GM18502 (cell line): ENCODE measurements around the gene NECTIN2.

Experiments used
- ATAC-seq: cut with Tn5 transposase; IDR thresholded peaks from one replicate; pipeline ENCODE4 v1.9.1; 2021; ENCODE audit warnings: mild to moderate bottlenecking; ENCODE audit not compliant: unreplicated experiment, poor library complexity

NECTIN2 gene

GRCh38 chr19:44845612-44846454, at the start of gene NECTIN2:
Gene NECTIN2, plus strand, starts transcription at chr19:44846297. Its CDS starts 229 bp downstream, at chr19:44846526.
- ATAC-seq, result peak; percentile 45

DNA sequence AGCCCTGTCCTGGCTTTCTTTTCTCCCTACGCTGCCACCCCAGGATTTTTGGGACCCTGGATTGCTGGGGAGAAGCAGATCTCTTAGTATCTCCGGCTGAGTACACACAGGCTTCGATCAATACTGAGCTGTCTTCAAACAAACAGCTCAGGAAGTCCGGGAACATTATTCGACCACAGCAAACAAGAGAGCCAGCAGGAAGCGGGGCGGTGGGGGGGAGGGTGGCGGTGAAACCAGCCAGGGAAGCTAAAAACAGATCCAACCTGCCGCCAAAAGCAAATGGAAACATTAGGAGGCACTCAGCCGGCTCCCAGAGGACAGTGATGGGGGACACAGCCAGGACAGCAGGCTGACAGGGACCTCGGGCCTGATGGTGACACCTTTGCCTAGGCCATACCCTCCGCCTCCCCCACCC, 49.4 kb upstream of the NECTIN2 start:
- ATAC-seq, result no peak

- ATAC-seq, result no peak
These were observed 46.3 kb upstream of the NECTIN2 start for GRCh38 chr19:44799627-44800346.

GRCh38 chr19:44800461-44800860, 45.6 kb upstream of the NECTIN2 start:
- no peak for ATAC-seq

DNA sequence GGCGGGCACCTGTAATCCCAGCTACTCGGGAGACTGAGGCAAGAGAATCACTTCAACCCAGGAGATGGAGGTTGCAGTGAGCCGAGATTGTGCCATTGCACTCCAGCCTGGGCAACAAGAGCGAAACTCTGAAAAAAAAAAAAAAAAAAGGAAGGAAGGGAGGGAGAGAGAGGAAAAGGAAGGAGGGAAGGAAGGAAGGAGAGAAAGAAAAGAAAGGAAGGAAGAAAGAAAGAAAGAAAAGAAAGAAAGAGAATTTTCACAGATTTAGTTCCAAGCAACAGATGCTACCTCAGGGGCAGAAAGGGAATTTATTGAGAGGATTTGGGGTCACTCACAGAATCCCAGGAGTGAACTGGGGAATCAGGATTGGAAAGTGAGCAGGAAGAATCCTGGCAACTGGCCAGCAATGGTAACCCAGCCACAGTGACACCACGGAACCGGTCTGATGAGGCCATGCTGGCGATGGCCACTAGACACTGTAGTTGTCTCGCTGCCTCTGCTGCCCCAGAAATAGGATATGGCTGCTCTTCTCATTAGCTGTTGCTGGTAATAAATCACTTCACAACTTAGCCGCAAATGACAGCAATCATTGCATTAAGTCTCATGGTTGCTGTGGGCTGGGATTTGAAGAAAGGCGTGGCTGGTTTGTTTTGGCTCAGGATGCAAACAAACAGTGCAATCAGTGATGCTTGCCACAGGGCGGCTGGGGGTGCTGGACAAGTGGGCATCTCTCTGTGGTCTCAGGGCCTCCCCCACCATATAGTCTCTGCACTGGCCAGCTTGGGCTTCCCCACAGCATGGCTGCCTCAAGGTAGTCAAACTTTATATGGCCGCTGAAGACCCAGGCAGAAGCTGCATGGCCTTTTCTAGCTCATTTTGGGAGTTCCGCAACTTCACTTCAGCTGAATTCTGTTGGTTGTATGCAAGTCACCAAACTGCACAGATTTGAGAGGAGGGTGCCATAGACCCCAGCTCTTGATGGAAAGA, 42.4 kb upstream of the NECTIN2 start:
- ATAC-seq, result no peak

GRCh38 chr19:44806291-44806690, 39.8 kb upstream of the NECTIN2 start:
- ATAC-seq, result no peak

DNA sequence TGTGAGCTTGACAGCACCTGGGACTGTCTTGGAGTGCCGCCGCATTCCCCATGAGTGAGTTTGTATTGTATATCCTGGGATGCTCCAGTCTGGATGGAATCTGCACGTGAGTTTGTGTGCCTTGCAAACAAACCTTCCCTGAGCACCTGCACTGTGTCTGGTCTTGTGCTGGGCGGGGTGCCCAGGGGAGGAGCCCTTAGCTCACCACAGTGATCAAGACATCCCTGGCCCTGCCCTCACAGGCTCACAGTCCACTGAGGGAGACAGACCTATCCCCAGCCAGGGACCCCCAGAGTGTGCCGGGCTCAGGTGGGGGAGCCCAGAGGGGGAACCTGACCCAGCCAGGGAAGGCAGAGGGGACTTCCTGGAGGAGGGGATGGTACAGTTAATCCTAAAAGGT, 38.9 kb upstream of the NECTIN2 start:
- no peak for ATAC-seq

- no peak for ATAC-seq
These were observed 38.2 kb upstream of the NECTIN2 start for GRCh38 chr19:44807652-44808462.

DNA sequence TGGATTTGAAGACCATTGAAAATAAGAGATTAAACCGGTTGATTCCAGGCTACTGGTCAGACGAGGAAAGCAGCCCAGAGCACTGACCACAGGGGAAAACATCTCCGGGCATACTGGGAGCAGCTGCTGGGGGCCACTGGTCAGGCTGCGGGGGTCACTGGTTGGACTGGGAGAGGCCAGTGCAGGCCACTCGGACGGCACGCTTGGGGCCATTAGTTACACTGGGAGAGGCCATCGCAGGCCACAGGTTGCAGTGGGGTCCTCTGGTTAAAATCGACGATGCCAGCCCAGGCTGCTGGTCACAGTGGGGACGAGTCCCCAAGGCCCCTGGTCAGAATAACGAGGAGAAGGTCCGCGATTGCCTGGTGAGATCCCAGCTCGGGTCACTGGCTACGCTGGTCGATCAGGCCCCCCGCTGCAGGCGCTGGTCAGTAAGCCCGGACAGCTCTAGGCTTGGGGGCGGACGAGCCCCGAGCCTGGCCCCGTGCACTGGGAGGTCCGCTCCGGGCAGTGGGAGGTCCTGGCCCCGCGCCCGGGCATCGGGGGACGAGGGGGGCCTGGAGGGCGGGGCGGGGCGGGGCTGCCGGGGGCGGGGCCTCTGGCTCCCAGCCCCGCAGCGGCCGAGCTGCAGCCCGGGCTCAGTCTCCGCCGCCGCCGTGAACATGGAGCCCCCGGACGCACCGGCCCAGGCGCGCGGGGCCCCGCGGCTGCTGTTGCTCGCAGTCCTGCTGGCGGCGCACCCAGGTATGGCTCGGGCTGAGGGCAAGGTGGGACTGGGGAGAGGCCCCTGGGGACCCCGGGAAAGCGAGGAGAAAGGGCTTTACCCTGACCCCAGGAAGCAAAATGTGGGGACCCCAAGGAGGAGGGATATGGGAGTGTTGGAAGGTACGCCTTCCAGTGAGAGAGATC, 37.4 kb upstream of the NECTIN2 start, which contains the start of gene BCAM:
Gene BCAM (plus strand): TSS at position 641 of the 909 bp plus-strand sequence. CDS start 22 bp downstream, at position 663.
- no peak for ATAC-seq

- no peak for ATAC-seq
These were observed 36.4 kb upstream of the NECTIN2 start for GRCh38 chr19:44809577-44810233.

GRCh38 chr19:44810234-44811121, 35.6 kb upstream of the NECTIN2 start:
- no peak for ATAC-seq

DNA sequence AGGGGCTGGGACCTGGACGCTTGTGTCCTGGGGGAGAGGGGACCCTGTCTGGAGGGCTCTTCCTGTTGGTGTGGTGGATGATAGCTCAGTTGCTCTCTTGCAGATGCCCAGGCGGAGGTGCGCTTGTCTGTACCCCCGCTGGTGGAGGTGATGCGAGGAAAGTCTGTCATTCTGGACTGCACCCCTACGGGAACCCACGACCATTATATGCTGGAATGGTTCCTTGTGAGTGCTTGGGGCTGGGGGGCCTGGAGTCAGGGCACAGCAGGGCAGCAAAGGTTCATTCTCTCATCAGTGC, 35.0 kb upstream of the NECTIN2 start:
- ATAC-seq, result no peak

GRCh38 chr19:44812142-44812718, 33.9 kb upstream of the NECTIN2 start:
- no peak for ATAC-seq

DNA sequence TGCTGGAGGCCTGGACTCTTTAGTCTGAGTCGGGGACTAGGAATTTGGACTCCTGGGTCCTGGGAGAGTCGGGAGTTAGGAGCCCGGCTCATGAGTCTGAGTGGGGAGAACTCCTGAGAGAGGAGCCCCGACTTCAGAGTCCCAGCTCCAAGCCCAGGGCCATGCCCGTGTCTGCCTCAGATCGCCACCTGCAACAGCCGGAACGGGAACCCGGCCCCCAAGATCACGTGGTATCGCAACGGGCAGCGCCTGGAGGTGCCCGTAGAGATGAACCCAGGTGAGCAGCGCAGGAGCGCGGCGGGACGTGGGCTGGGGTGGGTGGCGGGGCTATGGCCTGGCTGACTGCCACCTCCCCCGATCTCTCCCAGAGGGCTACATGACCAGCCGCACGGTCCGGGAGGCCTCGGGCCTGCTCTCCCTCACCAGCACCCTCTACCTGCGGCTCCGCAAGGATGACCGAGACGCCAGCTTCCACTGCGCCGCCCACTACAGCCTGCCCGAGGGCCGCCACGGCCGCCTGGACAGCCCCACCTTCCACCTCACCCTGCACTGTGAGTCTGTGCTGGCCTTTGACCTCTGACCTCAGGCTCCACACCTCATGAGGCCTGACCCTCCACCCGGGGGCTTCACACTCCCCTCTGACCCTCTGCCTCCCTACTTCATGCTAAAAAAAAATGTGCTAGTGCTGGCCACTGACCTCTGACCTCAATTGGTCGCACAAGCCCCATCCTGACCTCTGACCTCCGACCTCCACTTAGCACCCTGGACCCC, 32.8 kb upstream of the NECTIN2 start:
- ATAC-seq, result no peak

DNA sequence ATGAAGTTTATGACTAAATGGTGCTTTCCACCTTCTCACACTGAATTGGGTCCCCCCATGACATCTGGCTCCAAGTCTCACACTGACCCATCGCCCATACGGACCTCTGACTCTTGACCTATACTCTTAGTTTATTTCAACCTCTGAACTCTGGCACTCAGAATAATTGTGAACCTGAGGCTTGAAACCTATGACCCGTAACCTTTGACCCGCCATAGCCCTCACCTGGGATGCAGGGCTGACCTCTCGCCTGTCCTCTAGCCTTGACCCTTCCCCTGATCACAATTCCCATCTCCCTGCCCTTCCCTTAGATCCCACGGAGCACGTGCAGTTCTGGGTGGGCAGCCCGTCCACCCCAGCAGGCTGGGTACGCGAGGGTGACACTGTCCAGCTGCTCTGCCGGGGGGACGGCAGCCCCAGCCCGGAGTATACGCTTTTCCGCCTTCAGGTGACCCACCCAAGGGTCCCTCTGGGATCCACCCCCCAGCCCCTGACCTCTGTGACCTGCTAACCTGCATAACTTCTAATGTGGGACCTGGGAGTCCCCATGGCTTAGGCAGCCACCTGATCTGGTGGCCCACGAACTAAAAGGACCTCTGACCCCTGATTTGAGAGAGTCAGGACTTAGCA, 32.1 kb upstream of the NECTIN2 start:
- ATAC-seq, result no peak

DNA sequence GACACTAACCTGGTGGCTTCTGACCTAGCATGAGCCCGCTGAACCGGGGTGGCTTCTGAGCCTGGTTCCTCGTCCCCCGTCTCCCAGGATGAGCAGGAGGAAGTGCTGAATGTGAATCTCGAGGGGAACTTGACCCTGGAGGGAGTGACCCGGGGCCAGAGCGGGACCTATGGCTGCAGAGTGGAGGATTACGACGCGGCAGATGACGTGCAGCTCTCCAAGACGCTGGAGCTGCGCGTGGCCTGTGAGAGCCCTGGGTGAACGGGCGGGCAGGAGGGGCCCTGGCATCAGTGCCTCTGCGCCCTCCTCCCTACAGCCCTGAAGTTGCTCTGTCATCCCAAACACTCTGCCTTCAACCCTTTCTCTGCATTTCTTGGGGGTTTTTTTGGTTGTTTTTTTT, 31.6 kb upstream of the NECTIN2 start:
- no peak for ATAC-seq
